Measurements from ENCODE around the gene H6PD.

The H6PD gene

GRCh38 chr1:9256332-9256731 lies 21.8 kb downstream of the H6PD start:
- no peak for DNase-seq (ENCODE audit: low read depth in 2 of 2)

GRCh38 chr1:9257851-9258250 lies 23.3 kb downstream of the H6PD start:
- no peak for DNase-seq (ENCODE audit: low read depth in 2 of 2)

- no peak for DNase-seq (ENCODE audit: low read depth in 2 of 2)
Measured at GRCh38 chr1:9258629-9259028, 24.1 kb downstream of the H6PD start.

GRCh38 chr1:9260059-9260766 lies 25.6 kb downstream of the H6PD start:
- DNase-seq (ENCODE audit: low read depth in 2 of 2) = no peak

GRCh38 chr1:9261496-9261895 lies 26.9 kb downstream of the H6PD start:
- DNase-seq (ENCODE audit: low read depth in 2 of 2) = no peak

- DNase-seq (ENCODE audit: low read depth in 2 of 2) = no peak
Measured at GRCh38 chr1:9262096-9262986, 27.8 kb downstream of the H6PD start.

GRCh38 chr1:9263276-9263855 lies 28.8 kb downstream of the H6PD start:
- DNase-seq (ENCODE audit: low read depth in 2 of 2) = no peak

GRCh38 chr1:9263984-9264872 lies 29.7 kb downstream of the H6PD start:
- no peak for DNase-seq (ENCODE audit: low read depth in 2 of 2)

- no peak for DNase-seq (ENCODE audit: low read depth in 2 of 2)
Measured at GRCh38 chr1:9265037-9265436, 30.5 kb downstream of the H6PD start.

GRCh38 chr1:9265968-9266367 lies 31.4 kb downstream of the H6PD start:
- no peak for DNase-seq (ENCODE audit: low read depth in 2 of 2)

- DNase-seq (ENCODE audit: low read depth in 2 of 2) = no peak
Measured at GRCh38 chr1:9267352-9267686, 32.7 kb downstream of the H6PD start.

- no peak for DNase-seq (ENCODE audit: low read depth in 2 of 2)
Measured at GRCh38 chr1:9267827-9268581, 33.4 kb downstream of the H6PD start.

GRCh38 chr1:9269078-9269501 lies 34.5 kb downstream of the H6PD start:
- DNase-seq (ENCODE audit: low read depth in 2 of 2) = no peak

- no peak for DNase-seq (ENCODE audit: low read depth in 2 of 2)
Measured at GRCh38 chr1:9269721-9270120, 35.1 kb downstream of the H6PD start.

GRCh38 chr1:9270290-9270883 lies 35.8 kb downstream of the H6PD start:
- DNase-seq (ENCODE audit: low read depth in 2 of 2) = no peak

GRCh38 chr1:9271283-9271682 lies 36.7 kb downstream of the H6PD start:
- no peak for DNase-seq (ENCODE audit: low read depth in 2 of 2)

GRCh38 chr1:9271861-9272595 lies 37.5 kb downstream of the H6PD start:
- DNase-seq (ENCODE audit: low read depth in 2 of 2) = no peak

GRCh38 chr1:9273177-9273576 lies 38.6 kb downstream of the H6PD start:
- no peak for DNase-seq (ENCODE audit: low read depth in 2 of 2)

GRCh38 chr1:9275161-9275560 lies 40.6 kb downstream of the H6PD start:
- DNase-seq (ENCODE audit: low read depth in 2 of 2) = no peak

GRCh38 chr1:9275567-9276034 lies 41.0 kb downstream of the H6PD start:
- DNase-seq (ENCODE audit: low read depth in 2 of 2) = peak; percentile 67 to 87
